ENCODE results near the gene MBNL1.

The MBNL1 gene

GRCh38 chr3:152360302-152360701 lies 91.6 kb downstream of the MBNL1 start:
- H2AK5ac ChIP-seq (ENCODE audit: low read length) = no peak overlapping the region

DNA sequence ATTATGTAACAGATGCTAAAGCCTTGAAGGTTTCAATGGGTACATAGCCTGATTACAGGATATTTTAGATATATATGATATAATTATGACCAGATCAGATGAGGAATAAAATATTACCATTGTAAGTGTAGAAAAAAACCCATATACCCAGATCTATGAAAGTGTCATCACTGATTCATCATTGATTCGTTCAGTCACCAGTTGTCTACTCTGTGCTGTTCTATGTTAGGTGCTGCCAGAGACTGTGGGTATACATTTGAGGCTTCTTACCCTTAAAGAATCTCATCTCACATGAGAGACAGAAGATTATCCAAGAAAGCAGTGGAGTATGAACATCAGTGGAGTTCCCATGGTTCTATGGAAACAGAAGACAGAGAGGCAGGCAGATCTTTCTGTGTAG lies 92.2 kb downstream of the MBNL1 start:
- Histone ChIP-seq H3K79me2 (ENCODE audit: control insufficient read depth, insufficient read depth, low read length, poor library complexity) (no peaks in the 10 kb centered on the region), H3K4me2 (ENCODE audit: low read length) (no peak overlapping the region), H2BK5ac (ENCODE audit: low read depth, low read length, poor library complexity) (no peak overlapping the region), H2BK120ac (ENCODE audit: insufficient read depth, low read length, poor library complexity) (no peak overlapping the region), H3K23ac (ENCODE audit: low read length) (no peak overlapping the region), H3K18ac (ENCODE audit: low read length) (no peak overlapping the region), H2AFZ (ENCODE audit: insufficient read depth, low read length, poor library complexity) (no peak overlapping the region), H3K4me1 (ENCODE audit: control insufficient read depth in 1 of 2, insufficient read depth in 2 of 2, low read length in 2 of 2) (no peaks in the 10 kb centered on the region), H3K14ac (ENCODE audit: low read length) (no peak overlapping the region), H4K8ac (ENCODE audit: low read depth, low read length) (no peak overlapping the region), H4K12ac (ENCODE audit: low read depth, low read length) (no peak overlapping the region), H3K9ac (ENCODE audit: low read length) (no peak overlapping the region), H3K4ac (ENCODE audit: low read depth, low read length) (no peak overlapping the region), H2AK5ac (ENCODE audit: low read length) (no peak overlapping the region), H3K4me3 (ENCODE audit: low read depth, low read length) (no peak overlapping the region), H3K27ac (ENCODE audit: low read depth, low read length) (no peak overlapping the region), H3K79me1 (ENCODE audit: low read length) (no peaks in the 10 kb centered on the region), H3K9me3 (ENCODE audit: insufficient read depth, low read depth, low read length) (no peaks in the 10 kb centered on the region), H3K27me3 (ENCODE audit: insufficient read depth, low read length) (no peaks in the 10 kb centered on the region), H2BK12ac (ENCODE audit: low read length) (no peak overlapping the region), H4K91ac (ENCODE audit: low read depth, low read length) (no peak overlapping the region), H3K36me3 (ENCODE audit: control insufficient read depth in 1 of 2, insufficient read depth in 2 of 2, low read length in 2 of 2) (no peaks in the 10 kb centered on the region)
- DNase-seq = no peak
- no CpG with 5 or more reads among the region's 1 CpG for WGBS (ENCODE audit: extremely low coverage, insufficient coverage, insufficient read length)

More at GRCh38 chr3:152360302-152360701, 91.6 kb downstream of the MBNL1 start:
- no peaks in the 10 kb centered on the region for H3K4me1 ChIP-seq (ENCODE audit: control insufficient read depth in 1 of 2, insufficient read depth in 2 of 2, low read length in 2 of 2)
- H3K4ac ChIP-seq (ENCODE audit: low read depth, low read length) = no peak overlapping the region
- no peak overlapping the region for H4K8ac ChIP-seq (ENCODE audit: low read depth, low read length)
- H3K9me3 ChIP-seq (ENCODE audit: insufficient read depth, low read depth, low read length) = no peaks in the 10 kb centered on the region
- no peak overlapping the region for H3K4me3 ChIP-seq (ENCODE audit: low read depth, low read length)
- WGBS (ENCODE audit: extremely low coverage, insufficient coverage, insufficient read length) = no CpG with 5 or more reads among the region's 2 CpGs
- H3K4me2 ChIP-seq (ENCODE audit: low read length) = no peak overlapping the region
- no peak overlapping the region for H3K14ac ChIP-seq (ENCODE audit: low read length)
- no peak overlapping the region for H2BK120ac ChIP-seq (ENCODE audit: insufficient read depth, low read length, poor library complexity)
- no peak overlapping the region for H3K27ac ChIP-seq (ENCODE audit: low read depth, low read length)
- no peaks in the 10 kb centered on the region for H3K36me3 ChIP-seq (ENCODE audit: control insufficient read depth in 1 of 2, insufficient read depth in 2 of 2, low read length in 2 of 2)
- H2BK5ac ChIP-seq (ENCODE audit: low read depth, low read length, poor library complexity) = no peak overlapping the region
- no peaks in the 10 kb centered on the region for H3K79me2 ChIP-seq (ENCODE audit: control insufficient read depth, insufficient read depth, low read length, poor library complexity)
- no peak overlapping the region for H2BK12ac ChIP-seq (ENCODE audit: low read length)
- no peaks in the 10 kb centered on the region for H3K79me1 ChIP-seq (ENCODE audit: low read length)
- no peak for DNase-seq
- H3K23ac ChIP-seq (ENCODE audit: low read length) = no peak overlapping the region
- no peak overlapping the region for H4K91ac ChIP-seq (ENCODE audit: low read depth, low read length)
- H3K18ac ChIP-seq (ENCODE audit: low read length) = no peak overlapping the region
- H2AFZ ChIP-seq (ENCODE audit: insufficient read depth, low read length, poor library complexity) = no peak overlapping the region
- H3K27me3 ChIP-seq (ENCODE audit: insufficient read depth, low read length) = no peaks in the 10 kb centered on the region
- no peak overlapping the region for H4K12ac ChIP-seq (ENCODE audit: low read depth, low read length)
- H3K9ac ChIP-seq (ENCODE audit: low read length) = no peak overlapping the region

DNA sequence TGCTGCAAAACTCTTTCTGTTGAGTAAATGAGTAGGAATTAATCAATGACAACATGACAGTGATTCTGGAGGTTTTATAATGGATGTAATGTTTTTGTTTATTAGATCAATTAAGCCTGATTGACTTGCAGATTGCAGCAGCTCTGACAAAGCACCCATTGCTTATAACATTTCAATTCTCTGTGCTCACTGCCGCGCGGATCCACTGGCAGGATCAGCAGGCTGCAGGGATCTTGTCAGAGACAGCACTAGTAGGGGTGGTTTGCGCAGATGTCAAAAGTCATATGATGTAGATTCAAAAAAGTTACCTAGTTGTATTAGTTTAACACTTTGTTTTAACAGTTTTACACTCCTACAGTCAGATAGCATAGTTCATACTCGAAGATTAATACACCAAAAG lies 93.4 kb downstream of the MBNL1 start:
- H3K79me1 ChIP-seq (ENCODE audit: low read length) = no peaks in the 10 kb centered on the region
- no peak overlapping the region for H3K4me3 ChIP-seq (ENCODE audit: low read depth, low read length)
- H2AFZ ChIP-seq (ENCODE audit: insufficient read depth, low read length, poor library complexity) = no peak overlapping the region
- no peak overlapping the region for H4K8ac ChIP-seq (ENCODE audit: low read depth, low read length)
- DNase-seq = no peak
- H3K79me2 ChIP-seq (ENCODE audit: control insufficient read depth, insufficient read depth, low read length, poor library complexity) = no peaks in the 10 kb centered on the region
- no peak overlapping the region for H4K12ac ChIP-seq (ENCODE audit: low read depth, low read length)
- H2BK12ac ChIP-seq (ENCODE audit: low read length) = no peak overlapping the region
- no peak overlapping the region for H3K4me2 ChIP-seq (ENCODE audit: low read length)
- no peak overlapping the region for H2BK120ac ChIP-seq (ENCODE audit: insufficient read depth, low read length, poor library complexity)
- H3K4ac ChIP-seq (ENCODE audit: low read depth, low read length) = no peak overlapping the region
- no peaks in the 10 kb centered on the region for H3K27me3 ChIP-seq (ENCODE audit: insufficient read depth, low read length)
- H3K4me1 ChIP-seq (ENCODE audit: control insufficient read depth in 1 of 2, insufficient read depth in 2 of 2, low read length in 2 of 2) = no peaks in the 10 kb centered on the region
- no peak overlapping the region for H4K91ac ChIP-seq (ENCODE audit: low read depth, low read length)
- H3K27ac ChIP-seq (ENCODE audit: low read depth, low read length) = no peak overlapping the region
- H3K18ac ChIP-seq (ENCODE audit: low read length) = no peak overlapping the region
- H2AK5ac ChIP-seq (ENCODE audit: low read length) = no peak overlapping the region
- H3K14ac ChIP-seq (ENCODE audit: low read length) = no peak overlapping the region
- H3K36me3 ChIP-seq (ENCODE audit: control insufficient read depth in 1 of 2, insufficient read depth in 2 of 2, low read length in 2 of 2) = no peaks in the 10 kb centered on the region
- H3K9me3 ChIP-seq (ENCODE audit: insufficient read depth, low read depth, low read length) = no peaks in the 10 kb centered on the region
- no CpG with 5 or more reads among the region's 5 CpGs for WGBS (ENCODE audit: extremely low coverage, insufficient coverage, insufficient read length)
- H2BK5ac ChIP-seq (ENCODE audit: low read depth, low read length, poor library complexity) = no peak overlapping the region
- H3K9ac ChIP-seq (ENCODE audit: low read length) = no peak overlapping the region
- no peak overlapping the region for H3K23ac ChIP-seq (ENCODE audit: low read length)

DNA sequence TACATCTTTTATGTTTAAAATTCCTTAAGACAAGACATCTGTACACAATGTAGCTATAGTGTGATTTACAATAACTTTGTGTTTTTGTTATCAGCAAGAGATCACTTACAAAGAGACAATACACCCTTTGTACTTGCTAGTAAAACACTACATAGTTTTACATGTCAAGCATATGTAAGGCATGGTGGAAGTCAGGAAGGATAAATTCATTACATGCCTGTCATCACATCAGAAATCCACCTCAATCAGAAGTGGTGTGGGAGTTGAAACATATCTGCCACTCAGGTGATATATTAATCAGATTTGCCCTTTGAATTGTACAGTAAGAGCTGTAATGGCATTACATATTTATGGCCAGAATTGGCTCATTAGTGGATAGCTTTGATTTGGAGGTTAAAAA lies 95.5 kb downstream of the MBNL1 start:
- Histone ChIP-seq H4K91ac (ENCODE audit: low read depth, low read length) (no peak overlapping the region), H3K79me2 (ENCODE audit: control insufficient read depth, insufficient read depth, low read length, poor library complexity) (no peaks in the 10 kb centered on the region), H2BK5ac (ENCODE audit: low read depth, low read length, poor library complexity) (no peak overlapping the region), H2BK120ac (ENCODE audit: insufficient read depth, low read length, poor library complexity) (no peak overlapping the region), H3K4me2 (ENCODE audit: low read length) (no peak overlapping the region), H3K9me3 (ENCODE audit: insufficient read depth, low read depth, low read length) (no peaks in the 10 kb centered on the region), H3K14ac (ENCODE audit: low read length) (no peak overlapping the region), H3K27me3 (ENCODE audit: insufficient read depth, low read length) (no peaks in the 10 kb centered on the region), H3K36me3 (ENCODE audit: control insufficient read depth in 1 of 2, insufficient read depth in 2 of 2, low read length in 2 of 2) (no peaks in the 10 kb centered on the region), H4K12ac (ENCODE audit: low read depth, low read length) (no peak overlapping the region), H3K4me3 (ENCODE audit: low read depth, low read length) (no peak overlapping the region), H3K9ac (ENCODE audit: low read length) (no peak overlapping the region), H3K18ac (ENCODE audit: low read length) (no peak overlapping the region), H3K79me1 (ENCODE audit: low read length) (no peaks in the 10 kb centered on the region), H3K4me1 (ENCODE audit: control insufficient read depth in 1 of 2, insufficient read depth in 2 of 2, low read length in 2 of 2) (no peaks in the 10 kb centered on the region), H3K4ac (ENCODE audit: low read depth, low read length) (no peak overlapping the region), H2AFZ (ENCODE audit: insufficient read depth, low read length, poor library complexity) (no peak overlapping the region), H3K27ac (ENCODE audit: low read depth, low read length) (no peak overlapping the region), H3K23ac (ENCODE audit: low read length) (no peak overlapping the region), H2BK12ac (ENCODE audit: low read length) (no peak overlapping the region), H4K8ac (ENCODE audit: low read depth, low read length) (no peak overlapping the region), H2AK5ac (ENCODE audit: low read length) (no peak overlapping the region)
- no peak for DNase-seq

Data from trophoblast cell (in vitro differentiated cells and primary cell).